ENCODE measurements around the gene RAB9B. TPM values are rescaled to one million over a fixed set of nuclear protein-coding genes. Genes with fewer than 3 reads are reported as not detected.
A peak's percentile ranks its signal among the peaks of the same experiment; 100 is the strongest.

Gene RAB9B
- total RNA-seq, 1 experiment from 2014 or later, result 0.05 TPM

DNA sequence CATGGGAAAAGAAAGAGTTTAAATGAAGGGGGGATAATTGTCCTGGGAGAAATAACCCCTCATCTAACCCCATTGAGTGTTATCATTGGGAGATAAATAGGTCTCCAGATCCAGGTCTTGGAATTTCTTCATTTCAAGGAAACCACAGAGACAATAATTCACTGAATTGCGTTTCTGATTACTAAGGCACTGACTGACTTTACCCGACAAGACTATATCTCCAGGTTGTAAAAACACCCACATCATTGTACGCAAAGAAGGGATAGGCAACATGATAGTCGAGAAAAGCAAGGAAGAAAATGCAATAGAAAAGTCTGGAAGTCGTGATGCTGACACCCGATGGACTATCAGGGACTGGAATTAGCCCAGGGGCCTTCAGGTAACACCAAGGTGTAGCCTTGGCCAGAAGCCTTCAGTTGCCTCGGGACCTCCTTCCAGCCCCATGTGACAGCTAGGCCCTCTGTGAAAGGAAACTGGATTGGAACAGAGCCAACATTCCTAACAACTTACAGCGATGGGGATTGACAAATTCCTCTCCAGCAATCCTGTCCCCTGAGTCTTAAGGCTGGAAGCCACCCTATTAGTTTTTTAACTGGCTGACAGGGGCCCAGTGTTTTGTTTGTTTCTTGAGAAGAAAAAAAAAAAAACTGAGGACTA lies 46.5 kb upstream of the RAB9B start:
- H3K4me3 ChIP-seq (replicated peaks in 1 of 2; ENCODE audit: low read depth in 1 of 2, low read length in 2 of 2), result no peak overlapping the region
- H2AFZ ChIP-seq (ENCODE audit: low read depth, low read length, poor library complexity, severe bottlenecking), result peak overlapping the region; percentile 45
- no peaks in the 10 kb centered on the region for H4K20me1 ChIP-seq (ENCODE audit: insufficient read depth)
- ATAC-seq (peak; percentile 66; the same call in 1 of the 2 replicates), DNase-seq (ENCODE audit: low read depth, low spot score) (peak; percentile 35)
- no peak overlapping the region for H3K9ac ChIP-seq (ENCODE audit: low read length)
- ChIA-PET RAD21 (ENCODE audit: low non-redundant PET in 1 of 2, low total read pairs in 2 of 2, uncharacterized antibody in 2 of 2, unreplicated experiment in 2 of 2) (no interaction called here), CTCF (no interaction called here), POLR2A (no interaction called here)
- H3K4me1 ChIP-seq (ENCODE audit: control insufficient read depth in 1 of 2, insufficient read depth in 2 of 2, low read length in 2 of 2), result peaks cover 0 to 26% of the 10 kb centered on the region in 2 experiments; a peak in 2 of 4 replicates
- H3K36me3 ChIP-seq (ENCODE audit: control insufficient read depth in 1 of 2, insufficient read depth in 2 of 2, low read length in 2 of 2), result no peaks in the 10 kb centered on the region
- H3K27me3 ChIP-seq (ENCODE audit: insufficient read depth, low read length), result no peaks in the 10 kb centered on the region
- no peaks in the 10 kb centered on the region for H3K9me2 ChIP-seq (ENCODE audit: insufficient read depth)
- no peaks in the 10 kb centered on the region for H3K9me3 ChIP-seq (ENCODE audit: control insufficient read depth in 1 of 2, insufficient read depth in 1 of 2, low read depth in 1 of 2, low read length in 2 of 2)
- peak overlapping the region; percentile 28 for H3K4me2 ChIP-seq (ENCODE audit: low read length)
- BruUV-seq (replicated peaks), result no TSS peak
- intact Hi-C loops (cut with micrococcal nuclease), result no loop called here
- no peak for TF ChIP-seq CBX3 (IDR thresholded peaks at IDR 0.05; ENCODE audit: low read depth)
- TF ChIP-seq EZH2phosphoT487 (IDR thresholded peaks at IDR 0.05; ENCODE audit: borderline replicate concordance), result no peak
- no peak for TF ChIP-seq JUND (IDR thresholded peaks at IDR 0.05)
- TF ChIP-seq, protein P1, sequence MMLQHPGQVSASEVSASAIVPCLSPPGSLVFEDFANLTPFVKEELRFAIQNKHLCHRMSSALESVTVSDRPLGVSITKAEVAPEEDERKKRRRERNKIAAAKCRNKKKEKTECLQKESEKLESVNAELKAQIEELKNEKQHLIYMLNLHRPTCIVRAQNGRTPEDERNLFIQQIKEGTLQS (IDR thresholded peaks at IDR 0.05), result no peak
- TF ChIP-seq EGR1 (IDR thresholded peaks at IDR 0.05; ENCODE audit: low read depth), result no peak
- no peak for TF ChIP-seq ZFX (IDR thresholded peaks at IDR 0.05)
- TF ChIP-seq, protein P2, sequence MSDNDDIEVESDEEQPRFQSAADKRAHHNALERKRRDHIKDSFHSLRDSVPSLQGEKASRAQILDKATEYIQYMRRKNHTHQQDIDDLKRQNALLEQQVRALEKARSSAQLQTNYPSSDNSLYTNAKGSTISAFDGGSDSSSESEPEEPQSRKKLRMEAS (IDR thresholded peaks at IDR 0.05), result no peak
- TF ChIP-seq YY1 (IDR thresholded peaks at IDR 0.05; ENCODE audit: extremely low read depth, insufficient replicate concordance, low read depth, low read length), result no peak
- no peak for TF ChIP-seq SIN3A (IDR thresholded peaks at IDR 0.05; ENCODE audit: low read depth)
- no peak for TF ChIP-seq SRF (IDR thresholded peaks at IDR 0.05; ENCODE audit: low read depth)
- TF ChIP-seq CEBPB (IDR thresholded peaks at IDR 0.05; ENCODE audit: low read depth), result no peak
- no peak overlapping the region for H3K27ac ChIP-seq (ENCODE audit: low read depth, low read length)
- H3K79me2 ChIP-seq (ENCODE audit: insufficient read depth, low read length), result no peaks in the 10 kb centered on the region

DNA sequence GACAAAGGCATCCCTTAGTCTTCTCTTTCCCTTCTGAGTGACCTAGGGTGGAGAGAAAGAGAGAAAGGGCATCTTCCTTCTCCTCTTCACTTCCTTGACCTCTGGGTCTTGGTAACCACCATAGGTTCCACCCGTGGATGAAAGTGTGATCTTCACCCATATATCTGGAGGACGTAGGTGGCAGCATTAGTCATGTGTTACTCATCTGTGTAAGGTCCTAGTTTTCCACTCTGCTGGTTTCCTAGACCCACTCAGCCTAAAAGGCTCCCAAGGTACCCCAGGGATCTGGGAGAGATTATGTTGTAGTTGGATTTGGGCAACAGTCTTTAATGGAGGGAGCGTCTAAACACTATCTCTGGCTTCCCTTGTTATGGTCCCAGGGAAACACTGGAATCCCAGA lies 45.5 kb upstream of the RAB9B start:
- Histone ChIP-seq H3K36me3 (ENCODE audit: control insufficient read depth in 1 of 2, insufficient read depth in 2 of 2, low read length in 2 of 2) (no peaks in the 10 kb centered on the region), H3K9me3 (ENCODE audit: control insufficient read depth in 1 of 2, insufficient read depth in 1 of 2, low read depth in 1 of 2, low read length in 2 of 2) (no peaks in the 10 kb centered on the region), H4K20me1 (ENCODE audit: insufficient read depth) (no peaks in the 10 kb centered on the region), H3K4me3 (replicated peaks in 1 of 2; ENCODE audit: low read depth in 1 of 2, low read length in 2 of 2) (no peak overlapping the region), H3K79me2 (ENCODE audit: insufficient read depth, low read length) (no peaks in the 10 kb centered on the region), H3K9ac (ENCODE audit: low read length) (no peak overlapping the region), H2AFZ (ENCODE audit: low read depth, low read length, poor library complexity, severe bottlenecking) (no peak overlapping the region), H3K27ac (ENCODE audit: low read depth, low read length) (no peak overlapping the region), H3K27me3 (ENCODE audit: insufficient read depth, low read length) (no peaks in the 10 kb centered on the region), H3K4me1 (ENCODE audit: control insufficient read depth in 1 of 2, insufficient read depth in 2 of 2, low read length in 2 of 2) (peaks cover 0 to 26% of the 10 kb centered on the region in 2 experiments; a peak in 2 of 4 replicates), H3K9me2 (ENCODE audit: insufficient read depth) (no peaks in the 10 kb centered on the region), H3K4me2 (ENCODE audit: low read length) (peak overlapping the region; percentile 9; the same call in 1 of the 2 replicates)
- no peak for TF ChIP-seq EZH2phosphoT487 (IDR thresholded peaks at IDR 0.05; ENCODE audit: borderline replicate concordance)
- peak; percentile 22; the same call in 1 of the 2 replicates for TF ChIP-seq FOSL1 (IDR thresholded peaks at IDR 0.05; ENCODE audit: low read depth)
- no TSS peak for BruUV-seq (replicated peaks)
- CTCF ChIA-PET, result no interaction called here
- DNase-seq (ENCODE audit: low read depth, low spot score) (no peak), ATAC-seq (no peak)
- POLR2A ChIA-PET, result no interaction called here
- RAD21 ChIA-PET (ENCODE audit: low non-redundant PET in 1 of 2, low total read pairs in 2 of 2, uncharacterized antibody in 2 of 2, unreplicated experiment in 2 of 2), result no interaction called here
- intact Hi-C loops (cut with micrococcal nuclease), result no loop called here

All from HCT116 (cell line).